HG03095 (cell line): ENCODE data around the gene LDB2.

ENCODE experiments used
- ATAC-seq: cut with Tn5 transposase; IDR thresholded peaks from one replicate; pipeline ENCODE4 v1.9.1; 2021; ENCODE audit warnings: moderate library complexity; ENCODE audit not compliant: unreplicated experiment

Gene LDB2

DNA sequence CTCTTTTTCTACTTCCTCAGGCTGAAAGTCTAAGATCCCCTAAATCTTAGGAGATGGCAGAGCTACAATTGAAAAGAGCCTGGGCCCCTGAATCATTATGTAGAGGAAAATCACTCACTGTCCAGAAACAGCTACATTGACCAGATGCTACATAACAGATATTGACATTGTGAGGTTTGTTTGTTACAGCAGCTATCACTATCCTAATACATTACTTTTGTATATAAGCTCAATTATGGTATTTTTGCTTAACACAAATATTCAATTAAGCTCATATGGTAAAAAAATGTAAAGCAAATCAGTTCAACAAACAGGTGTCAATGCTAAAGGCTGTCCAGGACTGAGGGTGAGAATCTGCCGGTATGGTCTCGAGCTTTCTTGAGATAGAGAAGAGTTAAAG is 89.4 kb downstream of the LDB2 start:
- ATAC-seq, result no peak

DNA sequence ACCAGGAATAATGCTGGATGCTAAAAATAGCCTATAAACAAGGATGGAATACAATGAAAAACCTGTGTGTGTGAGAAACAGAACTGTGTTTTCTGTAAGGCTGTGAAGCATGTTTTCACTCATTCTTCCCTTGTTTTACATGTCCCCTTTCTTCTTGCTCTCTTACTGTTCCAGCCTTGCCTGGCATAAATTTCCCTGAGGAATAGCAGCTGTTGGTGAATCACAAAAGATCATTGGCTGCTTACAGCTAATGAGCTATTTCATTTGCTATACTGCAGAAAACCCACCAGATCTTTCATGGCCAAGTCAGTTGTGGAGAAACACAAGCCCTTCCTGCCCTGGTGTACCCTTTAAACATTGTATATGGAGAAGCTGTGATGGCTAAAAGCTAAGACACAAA is 91.1 kb downstream of the LDB2 start:
- ATAC-seq, result no peak

DNA sequence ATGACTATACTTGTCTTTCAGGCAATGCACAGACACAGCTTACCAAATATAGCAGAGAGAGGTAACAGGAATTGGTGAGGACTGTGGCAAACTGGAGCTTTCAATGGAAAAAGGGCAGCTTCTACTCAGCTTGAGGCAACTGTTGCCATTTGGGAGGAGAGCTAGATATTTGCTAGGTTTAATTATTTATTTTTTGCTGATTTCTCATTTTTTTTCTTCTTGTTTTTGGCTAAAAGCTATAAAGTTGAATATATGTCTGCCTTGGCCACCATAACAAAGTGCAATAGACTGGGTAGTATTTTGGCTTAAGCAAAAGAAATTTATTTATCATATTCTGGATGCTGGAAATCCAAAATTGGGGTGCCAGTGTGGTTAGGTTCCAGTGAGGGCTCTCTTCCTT is 93.9 kb downstream of the LDB2 start:
- no peak for ATAC-seq

DNA sequence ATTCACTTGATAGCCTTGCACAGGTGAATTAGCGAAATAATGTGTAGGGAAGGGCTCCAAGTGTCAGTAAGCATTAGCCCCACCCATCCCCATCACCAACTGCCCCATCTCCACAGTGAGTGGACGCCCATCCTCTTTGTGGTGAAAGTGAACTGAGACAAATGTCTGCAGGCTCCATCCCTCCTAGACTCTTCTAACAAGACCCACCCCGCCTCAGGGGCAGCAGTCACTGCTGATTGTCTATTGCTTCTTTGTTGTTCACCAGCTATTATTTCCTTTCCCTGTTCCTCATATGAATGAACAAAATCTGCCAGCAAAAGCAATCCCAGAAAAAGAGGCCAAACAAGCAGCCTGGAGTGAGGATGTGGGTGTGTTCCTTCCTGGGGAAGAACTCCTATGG is 96.4 kb downstream of the LDB2 start:
- ATAC-seq, result no peak

DNA sequence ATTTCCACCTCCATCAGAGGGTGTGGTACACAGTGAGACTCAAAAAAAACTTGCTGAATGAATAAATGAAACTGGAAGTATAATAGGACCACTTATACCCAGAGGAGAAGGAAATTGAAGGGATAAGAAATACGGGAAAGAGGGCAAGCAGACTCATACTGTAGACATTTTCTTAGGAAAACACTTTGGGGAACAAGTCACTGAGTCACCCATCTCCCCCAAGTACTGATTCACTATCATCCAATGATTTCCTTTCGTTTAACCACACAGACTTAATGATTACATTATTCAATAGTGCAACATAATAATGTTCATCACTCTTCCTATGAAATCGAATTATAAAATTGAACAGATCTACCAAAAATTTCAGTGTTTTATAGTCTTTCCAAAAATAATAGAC is 97.1 kb downstream of the LDB2 start:
- no peak for ATAC-seq

DNA sequence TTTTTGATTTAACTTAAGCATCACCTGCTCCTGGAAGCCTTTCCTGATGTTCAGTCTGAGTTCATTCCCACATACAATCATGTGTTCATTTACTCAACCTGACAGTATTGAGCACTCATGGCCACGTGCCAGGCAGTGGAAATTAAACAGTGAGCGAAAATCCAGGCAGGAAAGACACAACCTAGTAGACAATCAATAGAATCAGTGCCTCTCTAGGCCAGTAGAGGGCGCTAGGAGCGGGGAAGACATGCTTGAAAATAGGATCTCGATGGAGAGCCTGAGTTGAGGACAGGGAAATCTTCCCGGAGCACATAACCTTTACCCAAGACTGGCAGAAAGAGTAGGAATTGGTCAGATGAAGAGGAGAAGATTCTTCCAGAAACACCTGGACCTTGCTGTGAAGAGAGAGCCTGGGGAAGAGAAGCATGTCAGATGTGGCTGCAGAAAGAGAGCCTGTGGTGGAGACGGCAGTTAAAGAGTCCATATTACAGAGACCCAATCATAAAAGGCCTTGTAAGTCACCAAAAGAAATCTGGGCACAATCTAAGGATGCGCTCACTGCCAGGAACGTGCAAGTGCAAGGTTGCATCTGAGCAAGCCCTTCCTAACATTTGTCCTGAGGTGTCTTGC is 103.5 kb downstream of the LDB2 start:
- ATAC-seq, result no peak

DNA sequence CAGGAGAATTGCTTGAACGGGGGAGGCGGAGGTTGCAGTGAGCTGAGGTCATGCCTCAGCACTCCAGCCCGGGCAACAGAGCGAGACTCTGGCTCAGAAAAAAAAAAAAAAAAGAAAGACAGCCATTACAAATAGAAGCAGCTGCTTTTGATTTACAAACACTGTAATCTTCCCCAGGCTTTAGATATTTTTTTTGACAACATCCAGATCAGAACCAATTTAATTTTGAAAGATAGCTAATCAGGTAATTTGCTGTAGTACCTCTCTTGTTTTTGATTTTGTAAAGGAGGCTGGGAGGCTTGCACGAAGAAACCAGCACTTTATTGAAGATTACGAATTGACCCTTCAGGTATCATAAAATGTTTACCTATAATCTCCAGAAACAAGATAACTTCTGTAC is 107.0 kb downstream of the LDB2 start:
- no peak for ATAC-seq

DNA sequence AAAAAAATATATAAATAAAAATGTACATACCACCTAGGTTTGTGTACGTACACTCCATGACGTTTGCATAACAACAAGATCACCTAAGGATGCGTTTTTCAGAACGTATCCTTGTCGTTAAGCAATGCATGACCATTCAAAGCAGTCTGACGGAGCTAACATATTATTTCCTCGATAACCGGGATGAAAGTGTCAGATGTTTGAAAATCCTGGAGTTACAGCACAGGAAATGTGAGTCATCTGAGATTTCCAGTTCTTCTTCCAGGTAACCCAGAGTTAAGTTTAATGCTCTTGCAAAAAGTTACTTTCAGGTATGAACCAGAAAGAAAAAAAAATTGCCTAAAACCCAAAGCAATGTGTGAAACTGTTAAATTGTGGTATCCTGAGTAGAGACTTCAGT is 107.9 kb downstream of the LDB2 start:
- ATAC-seq, result no peak

DNA sequence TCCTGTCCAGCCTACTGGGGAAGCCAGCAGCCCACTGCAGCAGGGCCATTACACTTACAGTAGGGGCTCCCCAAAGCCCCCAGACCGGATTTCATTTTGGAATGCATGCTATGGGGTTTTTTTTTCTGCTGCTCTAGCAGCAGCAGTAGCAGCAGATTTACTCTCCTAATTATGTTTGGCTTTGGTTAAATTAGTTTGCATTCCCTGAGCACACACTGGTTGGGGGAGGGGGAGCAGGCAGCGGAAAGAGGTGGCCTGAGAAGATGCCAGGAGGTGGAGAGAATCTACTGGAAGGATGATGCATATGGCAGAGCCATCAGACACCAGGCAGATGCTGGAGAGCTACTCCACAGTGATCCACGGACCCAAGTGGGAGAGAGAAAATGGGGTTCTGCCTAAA is 109.6 kb downstream of the LDB2 start:
- ATAC-seq, result no peak

DNA sequence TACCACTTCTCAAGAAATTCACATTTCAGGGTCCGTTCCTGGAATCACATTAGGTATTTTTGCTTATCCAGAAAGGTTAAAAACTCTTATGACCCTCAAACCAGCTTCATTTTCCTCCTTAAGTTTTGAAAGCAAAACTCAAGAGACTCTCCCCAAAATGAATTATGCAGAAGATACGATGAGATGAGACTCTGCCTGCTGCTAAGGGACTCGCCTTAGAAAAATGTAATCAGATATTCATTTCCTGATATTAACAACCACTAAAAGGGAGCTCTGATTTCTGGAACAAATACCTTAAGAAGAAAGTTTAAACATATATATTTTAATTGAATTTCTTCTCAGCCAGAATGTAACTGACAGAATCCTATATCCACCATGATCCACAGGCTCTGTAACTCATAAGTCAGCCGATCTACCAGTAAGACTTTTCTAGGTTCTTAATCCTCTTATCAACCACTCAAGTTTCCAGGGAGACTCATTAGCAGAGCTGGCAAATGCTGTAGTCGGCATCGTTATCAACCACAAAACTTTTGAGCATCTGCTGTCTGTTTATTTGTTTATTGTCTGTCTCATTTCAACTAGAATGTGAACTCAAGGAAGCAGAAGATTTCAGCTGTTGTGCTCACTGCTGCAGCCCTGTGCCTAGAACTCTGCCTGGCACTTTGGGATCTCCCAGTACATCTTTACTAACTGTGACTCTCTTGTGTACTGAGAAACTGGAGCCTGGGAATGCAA is 112.5 kb downstream of the LDB2 start:
- no peak for ATAC-seq

DNA sequence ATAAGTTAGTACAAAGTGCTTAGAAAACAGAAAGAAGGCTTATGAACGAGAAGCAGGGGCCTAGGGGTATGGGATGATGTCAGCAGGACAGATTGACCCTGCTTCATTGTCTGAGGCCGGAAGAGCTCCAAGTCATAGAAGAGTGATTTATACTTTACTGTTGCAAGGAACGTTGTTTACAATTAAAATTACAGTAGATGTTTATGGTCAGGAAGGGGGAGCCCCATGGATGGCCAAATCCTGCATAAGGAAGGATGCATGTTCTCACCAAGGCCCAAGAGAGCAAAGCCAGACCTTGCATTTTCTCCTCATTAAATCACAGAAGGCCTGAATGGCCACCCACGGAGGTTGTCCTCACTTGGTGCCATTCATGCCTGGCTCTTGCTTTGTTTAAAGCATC is 115.3 kb downstream of the LDB2 start:
- ATAC-seq, result no peak

DNA sequence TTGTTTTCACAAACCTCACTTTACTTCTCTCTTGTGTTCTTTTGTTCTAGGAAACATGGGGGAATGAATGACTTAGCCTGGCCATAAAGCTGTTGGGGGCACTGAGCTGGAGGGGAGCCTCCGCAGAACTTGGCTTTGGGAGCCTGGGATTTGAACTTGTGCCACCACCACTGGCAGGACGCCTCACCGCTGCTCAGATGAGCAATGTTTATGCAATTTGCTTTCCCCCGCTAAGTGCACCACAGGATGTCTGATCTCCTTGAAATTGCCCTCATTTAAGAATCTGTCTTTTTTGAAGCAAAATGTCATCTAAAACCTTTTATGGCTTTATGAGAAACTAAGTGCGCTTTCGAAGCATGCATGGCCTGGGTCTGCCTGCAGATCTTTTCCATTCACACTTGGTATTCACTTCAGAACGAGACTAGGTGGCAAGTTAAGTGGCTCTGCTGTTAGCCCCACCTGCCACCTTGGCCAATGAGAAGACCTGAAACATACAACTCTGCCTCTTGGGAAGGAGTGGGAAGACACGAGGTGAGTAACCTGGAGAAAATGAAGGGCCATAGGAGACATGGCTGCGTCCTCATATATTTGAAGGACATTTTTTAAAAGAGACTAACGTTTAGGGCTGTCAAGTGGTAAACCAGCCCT is 119.3 kb downstream of the LDB2 start:
- ATAC-seq, result no peak

DNA sequence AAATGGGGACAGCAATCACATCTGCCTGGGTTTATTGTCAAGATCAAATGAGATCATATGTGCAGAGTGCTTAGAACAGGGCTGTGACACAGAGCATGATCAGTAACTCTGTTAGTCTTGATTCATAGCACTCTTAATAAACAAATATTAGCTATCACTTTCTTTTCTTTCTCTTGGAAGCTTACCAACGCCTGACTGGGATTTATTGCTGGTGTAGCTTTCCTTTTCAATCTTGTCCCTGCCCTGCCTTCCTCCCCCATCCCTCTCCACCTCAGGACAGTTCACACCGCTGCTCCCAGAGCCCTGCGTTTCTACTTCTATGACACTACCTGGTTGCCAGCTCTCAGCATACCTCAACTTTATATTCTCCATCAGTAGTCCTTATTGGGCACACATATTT is 120.7 kb downstream of the LDB2 start:
- no peak for ATAC-seq

DNA sequence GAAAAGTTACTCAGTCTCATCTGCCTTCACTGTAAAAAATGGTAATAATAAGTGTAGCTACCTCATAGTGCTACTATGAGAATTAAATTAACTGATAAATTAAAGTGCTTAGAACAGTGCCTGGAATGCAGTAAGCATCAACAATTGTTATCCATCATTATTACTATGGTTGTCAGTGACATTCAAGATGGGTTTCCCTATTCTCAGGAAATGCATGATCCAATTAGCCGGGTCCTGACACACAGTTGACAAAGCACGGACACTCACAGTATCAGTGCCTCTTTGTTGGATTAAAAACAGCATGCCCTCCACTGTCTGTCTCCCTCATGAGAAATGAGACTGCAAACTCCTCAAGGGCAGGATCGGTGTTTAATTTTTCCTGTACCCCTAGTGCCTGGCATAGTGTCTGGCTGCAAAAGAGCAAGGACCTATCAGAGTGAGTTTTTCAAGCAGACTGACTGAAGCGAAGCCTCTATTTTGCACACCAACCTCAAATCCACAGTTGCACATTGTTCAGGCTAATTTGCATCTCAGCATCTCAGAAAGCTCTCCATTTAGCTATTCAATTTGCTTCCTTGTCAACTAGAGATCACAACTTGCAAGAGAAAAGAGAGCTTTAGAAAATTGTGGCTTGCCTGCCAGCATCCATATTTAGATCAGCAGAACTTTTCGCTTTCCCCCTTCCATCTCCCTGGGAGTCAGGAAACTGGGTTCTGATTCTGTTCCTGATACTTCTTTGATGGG is 122.9 kb downstream of the LDB2 start:
- no peak for ATAC-seq

DNA sequence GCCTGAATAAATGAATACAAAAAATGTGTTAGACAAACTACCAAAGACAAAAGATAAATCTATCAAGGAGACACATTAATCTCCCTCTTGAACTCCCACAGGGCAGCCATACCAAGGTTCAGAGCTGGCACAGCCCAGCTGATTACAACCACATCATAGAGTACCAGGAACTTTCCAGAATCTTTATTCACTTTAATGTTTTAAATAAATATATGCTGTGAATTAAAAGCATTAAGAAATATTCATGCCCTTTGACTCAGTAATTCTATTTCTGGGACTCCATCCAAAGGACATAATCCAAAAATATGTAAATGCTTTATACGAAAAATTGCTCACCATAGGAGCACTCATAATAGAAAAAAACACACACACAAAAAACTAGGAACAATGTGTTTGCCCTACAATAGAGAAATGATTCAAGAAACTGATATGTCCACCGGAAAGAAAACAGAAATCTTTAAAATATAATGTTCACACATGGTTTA is 126.0 kb downstream of the LDB2 start:
- ATAC-seq, result no peak

DNA sequence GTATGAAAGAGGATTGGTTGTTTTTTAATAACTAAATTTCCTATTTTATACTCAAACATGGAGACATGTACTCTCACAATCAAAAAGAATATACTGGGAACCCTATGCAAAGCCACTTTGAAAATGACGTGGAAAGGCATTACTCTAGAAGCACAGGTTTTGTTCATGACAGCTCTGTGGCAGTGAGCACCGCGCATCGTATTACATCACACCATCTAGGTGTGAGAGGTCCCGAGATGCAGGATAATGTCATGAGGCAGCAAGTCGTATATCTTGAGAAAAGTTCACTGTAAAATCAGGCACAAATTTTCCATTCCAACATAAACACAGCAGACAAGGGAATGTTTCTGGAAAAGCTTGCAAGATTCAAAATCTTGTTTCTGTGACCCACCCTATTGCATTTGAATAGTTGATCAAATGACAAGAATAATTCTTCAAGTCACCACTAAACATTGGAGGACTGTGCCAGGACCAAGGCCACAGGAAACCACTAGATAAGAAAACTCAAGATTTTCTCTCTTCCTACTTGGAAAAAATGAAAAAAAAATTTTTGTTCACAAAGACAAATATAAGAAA is 127.6 kb downstream of the LDB2 start:
- no peak for ATAC-seq

DNA sequence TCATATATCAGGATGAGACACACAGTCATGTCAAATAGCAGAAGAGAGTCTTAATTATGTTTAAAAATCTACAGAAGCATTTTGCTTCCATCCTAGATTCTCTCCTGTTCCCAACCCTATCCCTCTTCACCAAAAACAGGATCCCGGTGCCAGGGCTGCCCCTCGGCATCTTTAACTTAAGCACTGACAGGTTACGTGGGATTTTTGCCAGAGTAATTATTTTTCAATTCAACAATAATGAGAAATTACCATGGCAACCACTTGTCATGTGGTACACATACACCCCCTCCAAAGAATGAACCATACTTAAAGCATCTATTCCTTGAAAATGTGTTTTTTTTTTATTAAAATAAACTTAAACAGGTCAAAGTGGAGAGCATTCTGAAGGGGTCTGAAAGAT is 130.6 kb downstream of the LDB2 start:
- ATAC-seq, result no peak

DNA sequence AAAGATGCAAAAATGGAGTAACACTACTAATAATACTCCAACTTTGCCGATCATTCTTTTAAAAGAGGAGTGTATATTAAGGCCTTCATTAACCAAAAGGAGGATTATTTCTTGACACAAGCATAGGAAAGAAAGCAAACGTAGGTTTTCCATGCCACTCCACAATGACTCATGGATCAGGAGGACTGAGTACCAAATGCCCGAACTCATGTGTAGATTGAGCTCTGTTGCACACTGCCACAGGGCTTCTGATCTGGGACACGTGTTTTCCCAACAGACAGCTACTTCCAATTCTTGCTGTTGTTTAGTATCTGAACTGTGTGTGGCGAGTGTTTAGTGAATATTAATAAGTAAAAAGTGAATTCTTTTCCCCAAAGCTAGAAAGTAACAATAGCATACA is 131.2 kb downstream of the LDB2 start:
- no peak for ATAC-seq

DNA sequence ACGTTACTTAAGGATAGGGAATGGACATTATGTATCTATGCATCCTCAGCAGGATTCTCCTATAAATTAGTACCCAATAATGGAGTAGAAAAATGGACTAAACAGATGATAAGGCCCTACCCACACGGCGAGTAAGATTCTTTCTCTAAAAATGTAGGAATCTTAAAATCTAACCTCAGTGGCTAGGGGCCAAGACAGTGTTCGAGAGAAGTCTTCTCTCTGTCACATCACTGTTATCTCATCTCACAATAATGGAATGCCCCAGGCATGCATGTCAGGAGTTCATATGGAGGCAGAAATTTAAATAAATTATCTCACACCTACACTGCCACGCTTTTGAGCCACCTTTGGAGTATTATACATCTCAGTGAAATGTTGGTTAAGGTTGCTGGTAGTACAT is 132.9 kb downstream of the LDB2 start:
- ATAC-seq, result no peak

DNA sequence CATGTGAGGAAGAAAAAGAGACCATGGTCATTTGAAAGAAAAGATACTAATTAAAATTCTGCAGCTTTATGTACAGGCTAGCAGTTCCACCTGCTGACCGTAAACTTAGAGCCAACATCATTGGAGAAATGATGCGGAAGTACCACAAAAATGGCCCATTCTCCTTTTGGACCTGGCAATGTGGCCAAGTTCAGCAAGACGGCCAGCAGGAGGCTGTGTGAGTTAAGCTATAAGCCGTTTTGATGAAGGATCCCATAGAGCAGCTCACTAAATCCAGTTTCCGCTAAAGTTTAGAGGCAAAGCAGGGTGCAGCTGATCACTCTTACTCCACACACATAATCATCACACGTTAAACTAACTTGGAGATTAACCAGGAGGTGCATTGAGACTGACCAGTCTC is 133.8 kb downstream of the LDB2 start:
- ATAC-seq, result no peak

DNA sequence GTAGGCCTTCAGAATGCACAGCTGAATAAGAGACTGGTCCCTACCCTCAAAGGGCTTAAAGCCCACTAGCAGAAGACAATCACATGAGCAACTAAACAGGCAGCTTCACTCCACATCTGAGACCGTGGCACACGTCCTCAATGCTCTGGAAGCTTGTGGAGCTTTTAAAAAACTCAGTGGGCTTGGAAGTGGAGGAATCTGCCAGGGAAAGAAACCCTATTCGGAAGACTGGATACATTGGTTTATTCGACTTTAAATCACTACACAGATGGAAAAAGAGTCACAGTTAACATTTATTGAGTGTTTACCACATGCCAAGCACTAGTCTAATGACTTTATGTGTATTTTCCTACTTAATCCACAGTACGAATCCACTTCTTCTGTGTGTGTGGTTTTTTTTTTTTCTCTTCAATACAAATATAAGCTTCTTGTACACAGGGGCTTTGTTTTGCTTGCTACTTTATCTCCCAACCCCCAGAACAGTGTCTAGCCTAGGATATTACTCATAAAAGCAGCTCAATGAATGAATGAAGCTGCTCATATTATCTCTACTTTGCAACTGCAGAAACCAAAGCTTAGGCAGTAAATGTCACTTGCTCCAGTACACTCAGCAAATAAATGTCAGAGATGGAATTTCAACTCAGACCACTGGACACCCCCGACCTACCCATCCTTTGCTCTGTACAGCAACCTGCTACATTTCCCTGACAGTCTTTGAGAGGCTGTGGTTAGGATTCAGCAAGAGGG is 137.7 kb downstream of the LDB2 start:
- ATAC-seq, result no peak
